Panc1 (cell line): ENCODE measurements around the gene NF1.

ENCODE experiments used
- POLR2AphosphoS5 ChIP-seq: IDR thresholded peaks from 2 replicates; pipeline ENCODE4 v1.6.1; 2012; ENCODE audit warnings: mild to moderate bottlenecking, low read depth, low read length, moderate library complexity
- TCF7L2 ChIP-seq: IDR thresholded peaks from 2 replicates; pipeline ENCODE4 v1.6.1; 2011; ENCODE audit warnings: mild to moderate bottlenecking, low read depth, low read length, inconsistent platforms
- TF ChIP-seq, protein P1 (sequence below): fragments of 450-650 bp; IDR thresholded peaks from 2 replicates; pipeline ENCODE4 v1.5.1; 2017; ENCODE audit warnings: mild to moderate bottlenecking
- TF ChIP-seq, protein P2 (sequence below), 2 experiments: IDR thresholded peaks; 2 replicates each; pipeline ENCODE4 v1.6.1; 2011 to 2012; ENCODE audit warnings: low read depth in 2 of 2, control low read depth in 1 of 2, low read length in 1 of 2, mild to moderate bottlenecking in 1 of 2, moderate library complexity in 1 of 2; ENCODE audit not compliant: insufficient read depth in 1 of 2

GRCh38 chr17:31289790-31290189, 195.0 kb downstream of the NF1 start:
- TF ChIP-seq, protein P1, sequence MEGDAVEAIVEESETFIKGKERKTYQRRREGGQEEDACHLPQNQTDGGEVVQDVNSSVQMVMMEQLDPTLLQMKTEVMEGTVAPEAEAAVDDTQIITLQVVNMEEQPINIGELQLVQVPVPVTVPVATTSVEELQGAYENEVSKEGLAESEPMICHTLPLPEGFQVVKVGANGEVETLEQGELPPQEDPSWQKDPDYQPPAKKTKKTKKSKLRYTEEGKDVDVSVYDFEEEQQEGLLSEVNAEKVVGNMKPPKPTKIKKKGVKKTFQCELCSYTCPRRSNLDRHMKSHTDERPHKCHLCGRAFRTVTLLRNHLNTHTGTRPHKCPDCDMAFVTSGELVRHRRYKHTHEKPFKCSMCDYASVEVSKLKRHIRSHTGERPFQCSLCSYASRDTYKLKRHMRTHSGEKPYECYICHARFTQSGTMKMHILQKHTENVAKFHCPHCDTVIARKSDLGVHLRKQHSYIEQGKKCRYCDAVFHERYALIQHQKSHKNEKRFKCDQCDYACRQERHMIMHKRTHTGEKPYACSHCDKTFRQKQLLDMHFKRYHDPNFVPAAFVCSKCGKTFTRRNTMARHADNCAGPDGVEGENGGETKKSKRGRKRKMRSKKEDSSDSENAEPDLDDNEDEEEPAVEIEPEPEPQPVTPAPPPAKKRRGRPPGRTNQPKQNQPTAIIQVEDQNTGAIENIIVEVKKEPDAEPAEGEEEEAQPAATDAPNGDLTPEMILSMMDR = no peak
- TF ChIP-seq TCF7L2 (no peak), POLR2AphosphoS5 (no peak)
- TF ChIP-seq, protein P2, sequence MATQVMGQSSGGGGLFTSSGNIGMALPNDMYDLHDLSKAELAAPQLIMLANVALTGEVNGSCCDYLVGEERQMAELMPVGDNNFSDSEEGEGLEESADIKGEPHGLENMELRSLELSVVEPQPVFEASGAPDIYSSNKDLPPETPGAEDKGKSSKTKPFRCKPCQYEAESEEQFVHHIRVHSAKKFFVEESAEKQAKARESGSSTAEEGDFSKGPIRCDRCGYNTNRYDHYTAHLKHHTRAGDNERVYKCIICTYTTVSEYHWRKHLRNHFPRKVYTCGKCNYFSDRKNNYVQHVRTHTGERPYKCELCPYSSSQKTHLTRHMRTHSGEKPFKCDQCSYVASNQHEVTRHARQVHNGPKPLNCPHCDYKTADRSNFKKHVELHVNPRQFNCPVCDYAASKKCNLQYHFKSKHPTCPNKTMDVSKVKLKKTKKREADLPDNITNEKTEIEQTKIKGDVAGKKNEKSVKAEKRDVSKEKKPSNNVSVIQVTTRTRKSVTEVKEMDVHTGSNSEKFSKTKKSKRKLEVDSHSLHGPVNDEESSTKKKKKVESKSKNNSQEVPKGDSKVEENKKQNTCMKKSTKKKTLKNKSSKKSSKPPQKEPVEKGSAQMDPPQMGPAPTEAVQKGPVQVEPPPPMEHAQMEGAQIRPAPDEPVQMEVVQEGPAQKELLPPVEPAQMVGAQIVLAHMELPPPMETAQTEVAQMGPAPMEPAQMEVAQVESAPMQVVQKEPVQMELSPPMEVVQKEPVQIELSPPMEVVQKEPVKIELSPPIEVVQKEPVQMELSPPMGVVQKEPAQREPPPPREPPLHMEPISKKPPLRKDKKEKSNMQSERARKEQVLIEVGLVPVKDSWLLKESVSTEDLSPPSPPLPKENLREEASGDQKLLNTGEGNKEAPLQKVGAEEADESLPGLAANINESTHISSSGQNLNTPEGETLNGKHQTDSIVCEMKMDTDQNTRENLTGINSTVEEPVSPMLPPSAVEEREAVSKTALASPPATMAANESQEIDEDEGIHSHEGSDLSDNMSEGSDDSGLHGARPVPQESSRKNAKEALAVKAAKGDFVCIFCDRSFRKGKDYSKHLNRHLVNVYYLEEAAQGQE (IDR thresholded peaks at IDR 0.05; ENCODE audit: insufficient read depth in 1 of 2, low read depth in 2 of 2, low read length in 1 of 2) = no peak
